Natural killer cell (primary cell): ENCODE data around the gene FTSJ1. TPM values are rescaled to one million over a fixed set of nuclear protein-coding genes. Genes with fewer than 3 reads are reported as not detected.

ENCODE experiments used
- ATAC-seq, 3 donors: fragments of 150-1000 bp in 2 of 3; fragments of 200-7000 bp in 1 of 3; cut with Tn5 transposase; 1 replicate in 1 of 3; 2 replicates in 2 of 3; pipeline ENCODE4 v1.10.0; 2021; ENCODE audit warnings: mild to moderate bottlenecking in 2 of 3, moderate library complexity in 2 of 3
- DNase-seq, 2 donors: peaks; one replicate each; pipeline versions ENCODE4 v3.0.0 to v3.0.0-alpha.2; 2013 to 2021; ENCODE audit warnings: mixed read lengths in 1 of 2
- H3K27ac ChIP-seq: one replicate; pipeline ENCODE4 v1.5.1; 2013; ENCODE audit warnings: mild to moderate bottlenecking, low read length
- H3K27me3 ChIP-seq: one replicate; pipeline ENCODE4 v1.6.1; 2013; ENCODE audit warnings: low read length; ENCODE audit not compliant: control insufficient read depth, insufficient read depth
- H3K36me3 ChIP-seq: one replicate; pipeline ENCODE4 v1.6.1; 2013; ENCODE audit warnings: low read length; ENCODE audit not compliant: control insufficient read depth, insufficient read depth
- H3K4me1 ChIP-seq: one replicate; pipeline ENCODE4 v1.6.1; 2013; ENCODE audit warnings: low read length; ENCODE audit not compliant: control insufficient read depth, insufficient read depth
- H3K4me3 ChIP-seq: one replicate; pipeline ENCODE4 v1.5.1; 2013; ENCODE audit warnings: low read length
- H3K9me3 ChIP-seq: one replicate; pipeline ENCODE4 v1.6.1; 2013; ENCODE audit warnings: low read length; ENCODE audit not compliant: control insufficient read depth, insufficient read depth
- H3K27ac Mint-ChIP-seq, 2 donors: one replicate each; pipeline ENCODE4 v1.8.0; 2022; ENCODE audit warnings: mild to moderate bottlenecking in 2 of 2, mixed read lengths in 2 of 2, moderate library complexity in 1 of 2
- H3K27me3 Mint-ChIP-seq, 2 donors: one replicate each; pipeline ENCODE4 v1.8.0; 2022; ENCODE audit warnings: low read depth in 2 of 2, mixed read lengths in 2 of 2
- H3K36me3 Mint-ChIP-seq: one replicate; pipeline ENCODE4 v1.8.0; 2022; ENCODE audit warnings: mixed read lengths
- H3K4me1 Mint-ChIP-seq, 2 donors: one replicate each; pipeline ENCODE4 v1.8.0; 2022; ENCODE audit warnings: mixed read lengths in 2 of 2
- H3K4me3 Mint-ChIP-seq: one replicate; pipeline ENCODE4 v1.8.0; 2022; ENCODE audit warnings: mild to moderate bottlenecking, moderate library complexity, mixed read lengths
- H3K9me3 Mint-ChIP-seq, 2 donors: one replicate each; pipeline ENCODE4 v1.8.0; 2022; ENCODE audit warnings: mixed read lengths in 2 of 2
- WGBS: methylation state at CpG from one replicate; pipeline ENCODE4 v1.1.7; 2013; ENCODE audit warnings: missing lambda C conversion rate; ENCODE audit not compliant: insufficient coverage; 5-methylcytosine and 5-hydroxymethylcytosine counted together
- intact Hi-C: fragments of 100-400 bp; cut with micrococcal nuclease; formaldehyde crosslinking; loops from one replicate; pipeline ENCODE4 v1.14.2; 2022
- total RNA-seq, 4 donors: library from RNA; stranded (reverse); fragments of 120-200 nt in 1 of 4; gene quantifications; one replicate each; pipeline versions ENCODE4 v1.2.3 to v1.2.4, GENCODE V29; 2013 to 2022
- TF ChIP-seq, protein P1 (sequence below): fragments of 200-600 bp; IDR thresholded peaks from one replicate; pipeline ENCODE4 v1.8.0; 2022; ENCODE audit warnings: antibody characterized with exemption

Gene FTSJ1
- total RNA-seq, 3 donors from 2014 or later (not counting 1 experiment from before 2014, with no cell fraction given): 62.4 to 75.3 (median 67.3) TPM

DNA sequence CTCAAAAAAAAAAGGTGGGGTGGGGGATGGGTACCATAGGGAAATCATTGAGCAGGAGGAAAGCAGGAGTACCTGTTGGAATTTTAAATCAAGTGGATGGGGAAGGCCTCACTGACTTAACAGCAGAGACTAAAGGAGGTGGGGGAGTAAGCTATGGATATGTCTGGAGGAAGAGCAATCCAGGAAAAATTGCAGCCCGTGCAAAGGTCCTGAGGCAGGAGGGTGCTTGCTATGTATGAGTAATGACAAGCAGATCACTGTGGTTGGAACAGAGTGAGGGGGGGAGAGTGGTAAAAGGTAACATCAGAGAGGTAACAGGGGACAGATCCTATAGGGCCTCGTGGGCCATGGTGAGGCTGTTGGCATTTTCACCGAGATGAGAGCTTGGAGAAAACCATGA, 4.1 kb downstream of the FTSJ1 start:
- no peak for DNase-seq
- Mint-ChIP-seq H3K4me3 (no peak overlapping the region), H3K27me3 (no peaks in the 10 kb centered on the region), H3K27ac (peak overlapping the region; percentile 10 to 73), H3K4me1 (peaks cover 14 to 45% of the 10 kb centered on the region in 2 donors), H3K9me3 (no peaks in the 10 kb centered on the region), H3K36me3 (no peaks in the 10 kb centered on the region)
- no peak overlapping the region for H3K27ac ChIP-seq
- H3K9me3 ChIP-seq: no peaks in the 10 kb centered on the region
- H3K27me3 ChIP-seq: no peaks in the 10 kb centered on the region
- peaks cover 14% of the 10 kb centered on the region for H3K36me3 ChIP-seq
- peaks cover 18% of the 10 kb centered on the region for H3K4me1 ChIP-seq
- H3K4me3 ChIP-seq: no peak overlapping the region
- no peak for ATAC-seq
- 89% methylated on average over 3 of the region's 3 CpGs for WGBS
- intact Hi-C loops: no loop called here
- TF ChIP-seq, protein P1, sequence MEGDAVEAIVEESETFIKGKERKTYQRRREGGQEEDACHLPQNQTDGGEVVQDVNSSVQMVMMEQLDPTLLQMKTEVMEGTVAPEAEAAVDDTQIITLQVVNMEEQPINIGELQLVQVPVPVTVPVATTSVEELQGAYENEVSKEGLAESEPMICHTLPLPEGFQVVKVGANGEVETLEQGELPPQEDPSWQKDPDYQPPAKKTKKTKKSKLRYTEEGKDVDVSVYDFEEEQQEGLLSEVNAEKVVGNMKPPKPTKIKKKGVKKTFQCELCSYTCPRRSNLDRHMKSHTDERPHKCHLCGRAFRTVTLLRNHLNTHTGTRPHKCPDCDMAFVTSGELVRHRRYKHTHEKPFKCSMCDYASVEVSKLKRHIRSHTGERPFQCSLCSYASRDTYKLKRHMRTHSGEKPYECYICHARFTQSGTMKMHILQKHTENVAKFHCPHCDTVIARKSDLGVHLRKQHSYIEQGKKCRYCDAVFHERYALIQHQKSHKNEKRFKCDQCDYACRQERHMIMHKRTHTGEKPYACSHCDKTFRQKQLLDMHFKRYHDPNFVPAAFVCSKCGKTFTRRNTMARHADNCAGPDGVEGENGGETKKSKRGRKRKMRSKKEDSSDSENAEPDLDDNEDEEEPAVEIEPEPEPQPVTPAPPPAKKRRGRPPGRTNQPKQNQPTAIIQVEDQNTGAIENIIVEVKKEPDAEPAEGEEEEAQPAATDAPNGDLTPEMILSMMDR: no peak

DNA sequence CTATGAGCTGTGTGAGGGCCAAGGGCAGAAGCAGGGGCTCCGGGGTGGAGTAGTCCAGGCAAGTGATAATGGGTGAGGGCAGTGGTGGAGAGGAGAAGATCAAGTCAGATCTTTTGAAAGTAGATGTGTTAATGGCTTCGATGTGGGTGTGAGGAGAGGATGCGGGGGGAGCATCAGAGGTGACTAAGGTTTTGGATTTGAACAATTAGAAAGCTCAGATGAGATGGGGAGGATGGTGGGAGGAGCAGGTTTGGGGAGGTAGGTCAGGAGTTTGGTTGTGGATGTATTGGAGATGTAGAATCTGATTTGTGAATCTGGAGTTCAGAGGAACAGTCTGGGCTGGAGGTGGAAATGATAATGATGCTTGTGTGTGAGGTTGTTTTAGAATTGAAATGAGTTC, 4.6 kb downstream of the FTSJ1 start:
- intact Hi-C loops: no loop called here
- no peak for ATAC-seq
- Mint-ChIP-seq H3K9me3 (no peaks in the 10 kb centered on the region), H3K4me1 (peaks cover 14 to 41% of the 10 kb centered on the region in 2 donors), H3K36me3 (no peaks in the 10 kb centered on the region), H3K4me3 (no peak overlapping the region), H3K27ac (peak overlapping the region; percentile 10 to 73), H3K27me3 (no peaks in the 10 kb centered on the region)
- TF ChIP-seq, protein P1: no peak
- no peak overlapping the region for H3K4me3 ChIP-seq
- peaks cover 18% of the 10 kb centered on the region for H3K4me1 ChIP-seq
- no peak overlapping the region for H3K27ac ChIP-seq
- no peak for DNase-seq
- peaks cover 14% of the 10 kb centered on the region for H3K36me3 ChIP-seq
- 93% methylated on average over 3 of the region's 3 CpGs for WGBS
- H3K9me3 ChIP-seq: no peaks in the 10 kb centered on the region
- no peaks in the 10 kb centered on the region for H3K27me3 ChIP-seq

DNA sequence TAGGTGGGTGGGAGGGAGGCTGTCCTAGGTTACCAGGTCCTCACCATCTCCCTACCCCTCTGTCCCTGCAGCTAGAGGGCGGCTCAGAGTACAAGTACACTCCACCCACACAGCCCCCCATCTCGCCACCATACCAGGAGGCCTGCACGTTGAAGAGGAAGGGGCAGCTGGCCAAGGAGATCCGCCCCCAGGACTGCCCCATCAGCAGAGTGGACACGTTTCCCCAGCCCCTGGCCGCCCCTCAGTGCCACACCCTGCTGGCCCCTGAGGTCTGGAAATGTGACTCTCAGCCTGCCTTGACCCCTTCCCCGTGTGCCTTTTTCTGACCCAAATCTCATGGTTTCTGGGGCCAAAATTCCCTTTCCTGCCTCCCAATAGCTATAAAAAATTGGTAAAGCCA, 6.5 kb downstream of the FTSJ1 start:
- Mint-ChIP-seq H3K36me3 (no peaks in the 10 kb centered on the region), H3K4me1 (peaks cover 9 to 32% of the 10 kb centered on the region in 2 donors), H3K27me3 (no peaks in the 10 kb centered on the region), H3K9me3 (no peaks in the 10 kb centered on the region), H3K4me3 (no peak overlapping the region), H3K27ac (no peak overlapping the region)
- Histone ChIP-seq H3K27me3 (no peaks in the 10 kb centered on the region), H3K4me3 (no peak overlapping the region), H3K36me3 (peaks cover 14% of the 10 kb centered on the region), H3K9me3 (no peaks in the 10 kb centered on the region), H3K4me1 (peaks cover 12% of the 10 kb centered on the region), H3K27ac (no peak overlapping the region)
- intact Hi-C loops: no loop called here
- TF ChIP-seq, protein P1: no peak
- 96% methylated on average over 7 of the region's 7 CpGs for WGBS
- DNase-seq (no peak), ATAC-seq (no peak)

DNA sequence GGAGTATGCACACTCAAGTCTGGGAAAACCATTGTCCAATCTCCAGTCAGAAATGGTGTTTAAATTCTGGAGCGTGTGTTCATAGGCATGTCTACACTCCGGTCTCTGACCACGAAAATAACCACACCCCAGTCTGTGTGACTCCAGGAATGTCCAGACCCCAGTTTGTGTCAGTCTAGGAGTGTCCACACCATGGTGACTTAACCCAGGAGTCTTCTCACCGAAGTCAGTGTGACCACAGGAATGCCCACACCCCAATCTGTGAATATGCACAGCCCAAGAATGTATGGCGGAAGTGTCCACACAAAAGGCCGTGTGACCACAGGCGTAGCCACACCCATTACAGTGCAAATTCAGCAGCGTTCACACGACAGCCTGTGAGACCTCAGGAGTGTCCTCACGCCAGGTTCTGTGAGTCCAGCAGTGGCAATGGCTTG, 11.4 kb downstream of the FTSJ1 start:
- WGBS: 57% methylated on average over 10 of the region's 10 CpGs
- Histone ChIP-seq H3K36me3 (peaks cover 4% of the 10 kb centered on the region), H3K27ac (peak overlapping the region; percentile 74), H3K4me1 (peaks cover 20% of the 10 kb centered on the region), H3K27me3 (no peaks in the 10 kb centered on the region), H3K4me3 (no peak overlapping the region), H3K9me3 (no peaks in the 10 kb centered on the region)
- Mint-ChIP-seq H3K4me3 (peak overlapping the region; percentile 31), H3K27ac (peak overlapping the region; percentile 81 to 86), H3K36me3 (no peaks in the 10 kb centered on the region), H3K27me3 (no peaks in the 10 kb centered on the region), H3K4me1 (peaks cover 18 to 20% of the 10 kb centered on the region in 2 donors), H3K9me3 (no peaks in the 10 kb centered on the region)
- ATAC-seq (peak; percentile 69 to 72 (median 70)), DNase-seq (peak in 1 of 2 donors; percentile 24)
- intact Hi-C loops: no loop called here
- TF ChIP-seq, protein P1: no peak
